ENCODE data around the gene BEAN1.
"Not testable (repeated sequence)": the region's sequence is repeated elsewhere in the genome, so short reads cannot be mapped to it uniquely, and the experiment has no call there.

The BEAN1 gene

DNA sequence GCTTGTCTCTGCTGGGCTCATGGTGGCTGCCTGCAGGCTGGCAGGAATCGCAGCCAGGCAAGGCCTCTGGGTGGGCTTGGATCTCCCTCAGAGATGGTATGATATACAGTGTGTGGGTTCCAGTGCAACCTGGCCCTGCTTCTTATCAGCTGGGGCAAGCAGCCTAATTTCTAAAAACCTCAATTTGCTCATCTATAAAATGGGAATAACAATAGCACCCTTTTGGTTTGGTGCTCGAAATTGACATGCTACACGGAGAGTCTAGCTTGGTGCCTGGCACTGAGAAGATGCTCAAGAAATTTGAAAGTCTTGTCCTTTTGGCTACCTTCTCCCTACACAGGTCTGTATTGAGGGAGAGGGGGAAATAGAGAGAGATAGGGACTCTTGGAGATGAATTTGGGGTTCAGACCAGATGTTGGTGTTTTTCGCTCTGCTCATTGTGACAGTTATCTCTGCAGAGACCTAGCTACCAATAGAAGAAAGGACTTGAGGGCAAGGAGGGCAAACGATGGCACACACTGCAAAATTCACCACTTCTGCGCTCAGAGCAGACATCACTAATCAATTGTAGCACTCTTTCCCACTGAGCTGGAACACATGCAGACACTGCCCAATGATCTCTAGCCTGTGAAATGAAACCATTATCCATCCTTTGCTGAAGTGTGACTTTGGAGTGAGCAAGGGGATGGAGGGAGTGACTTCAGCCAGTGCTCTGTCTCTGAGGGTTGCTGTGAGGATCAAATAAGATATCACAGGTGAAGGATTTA, 15.6 kb downstream of the BEAN1 start:
- no peak for DNase-seq

DNA sequence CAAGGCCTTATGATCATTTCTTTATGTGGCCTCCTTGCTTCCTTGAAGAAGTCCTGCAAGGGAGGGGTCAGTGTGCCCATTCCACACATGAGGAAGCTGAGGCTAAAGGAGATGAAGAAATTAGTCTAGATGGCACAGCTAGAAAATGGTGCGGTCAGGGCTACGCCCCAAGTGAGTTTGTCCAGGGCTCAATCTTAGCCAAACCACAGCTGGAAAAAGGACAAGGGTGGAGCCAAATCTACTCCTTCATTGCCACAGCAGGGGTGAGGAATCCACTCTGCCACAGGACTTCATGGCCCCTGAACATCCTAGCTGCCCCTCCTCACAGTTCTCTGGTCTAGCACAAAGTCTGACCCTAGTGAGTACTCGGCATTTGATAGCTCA, 16.2 kb downstream of the BEAN1 start:
- DNase-seq, result no peak

DNA sequence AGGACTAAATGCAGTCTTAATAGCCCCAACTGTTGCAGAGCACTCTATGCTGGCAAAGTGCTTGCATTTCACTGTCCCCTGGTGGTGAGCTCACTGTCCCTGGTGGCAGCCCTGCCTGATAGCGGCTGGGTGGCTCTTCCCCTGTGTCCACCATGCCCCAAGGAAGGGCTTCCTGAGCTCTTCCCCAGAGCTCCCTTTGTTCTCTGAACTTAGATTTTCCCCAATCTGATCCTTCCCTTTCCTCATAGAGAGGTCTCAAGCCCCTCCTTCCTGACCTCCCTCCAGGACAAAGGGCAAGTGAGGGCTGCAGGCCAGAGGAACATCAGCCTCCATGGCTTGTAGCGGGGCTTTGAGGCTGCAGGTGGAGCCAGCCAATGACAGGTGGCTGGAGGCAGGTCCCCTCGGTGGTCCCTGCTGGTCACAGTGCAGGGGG, 17.0 kb downstream of the BEAN1 start:
- DNase-seq, result no peak

DNA sequence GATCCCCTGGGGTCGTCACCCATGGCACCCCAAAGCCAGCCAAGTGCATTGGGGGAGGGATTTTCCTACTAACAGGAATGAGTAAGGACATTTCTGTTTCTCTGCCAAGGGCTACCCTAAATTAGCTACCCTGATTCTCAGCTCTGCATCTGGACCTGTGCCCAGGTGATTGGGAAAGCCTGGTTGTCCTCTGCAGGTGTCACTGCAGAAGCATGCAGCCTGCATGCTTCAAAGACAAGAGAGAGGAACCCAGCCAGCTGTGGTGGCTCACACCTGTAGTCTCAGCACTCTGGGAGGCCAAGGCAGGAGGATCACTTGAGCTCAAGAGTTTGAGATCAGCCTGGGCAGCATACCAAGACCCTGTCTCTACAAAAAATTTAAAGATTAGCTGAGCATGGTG, 19.6 kb downstream of the BEAN1 start:
- DNase-seq, result no peak

DNA sequence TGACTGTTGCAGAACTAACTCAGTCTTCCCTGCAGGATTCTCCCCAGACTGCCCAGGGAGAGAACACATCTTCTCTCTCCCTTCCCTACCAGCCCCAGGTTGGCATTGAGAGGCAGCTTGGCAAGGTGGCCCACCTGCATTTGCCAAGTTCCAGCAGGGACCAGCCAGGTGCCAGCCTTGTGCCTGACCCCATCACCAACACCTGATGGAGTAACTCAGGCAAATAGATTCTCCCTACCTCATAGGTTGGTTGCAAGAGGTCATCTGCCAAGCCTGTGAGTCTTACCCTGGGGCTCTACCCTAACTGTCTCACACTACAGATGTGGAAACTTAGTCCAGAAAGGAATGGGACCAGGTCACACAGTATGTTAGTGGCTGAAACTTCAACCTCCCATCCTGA, 20.4 kb downstream of the BEAN1 start:
- DNase-seq, result no peak

DNA sequence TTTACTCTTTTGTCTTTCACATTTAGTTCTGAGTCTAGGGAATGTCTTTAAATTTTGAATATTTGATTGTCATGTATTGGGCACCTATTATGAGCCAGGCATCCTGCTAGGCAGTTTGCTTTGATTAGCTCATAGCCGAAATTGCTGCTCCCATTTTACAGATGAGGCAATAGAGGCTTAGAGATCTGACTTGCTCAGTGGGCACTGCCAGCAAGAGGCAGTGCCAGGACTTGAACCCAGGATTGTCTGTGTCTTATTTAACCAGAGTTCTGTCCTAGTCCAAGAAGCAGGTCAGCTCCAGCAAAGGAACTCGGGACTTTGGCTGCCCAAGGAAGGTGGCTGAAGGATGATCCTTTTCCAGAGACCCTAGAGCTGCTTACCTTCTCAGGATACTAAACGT, 24.5 kb downstream of the BEAN1 start:
- no peak for DNase-seq

DNA sequence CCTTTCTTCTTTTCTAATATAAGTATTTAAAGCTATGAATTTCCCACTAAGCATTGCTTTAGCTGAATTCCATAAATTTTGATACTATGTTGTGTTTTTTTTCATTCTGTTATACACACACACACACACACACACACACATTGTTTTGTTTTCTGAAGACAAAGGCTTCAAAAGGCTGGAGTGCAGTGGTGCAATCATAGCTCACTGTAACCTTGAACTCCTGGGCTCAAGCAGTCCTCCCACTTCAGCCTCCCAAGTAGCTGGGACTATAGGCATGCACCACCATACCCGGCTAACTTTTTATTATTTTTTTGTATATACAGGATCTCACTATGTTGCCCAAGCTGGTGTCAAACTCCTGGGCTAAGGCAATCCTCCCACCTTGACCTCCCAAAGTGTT, 26.1 kb downstream of the BEAN1 start:
- not testable (repeated sequence) for DNase-seq

DNA sequence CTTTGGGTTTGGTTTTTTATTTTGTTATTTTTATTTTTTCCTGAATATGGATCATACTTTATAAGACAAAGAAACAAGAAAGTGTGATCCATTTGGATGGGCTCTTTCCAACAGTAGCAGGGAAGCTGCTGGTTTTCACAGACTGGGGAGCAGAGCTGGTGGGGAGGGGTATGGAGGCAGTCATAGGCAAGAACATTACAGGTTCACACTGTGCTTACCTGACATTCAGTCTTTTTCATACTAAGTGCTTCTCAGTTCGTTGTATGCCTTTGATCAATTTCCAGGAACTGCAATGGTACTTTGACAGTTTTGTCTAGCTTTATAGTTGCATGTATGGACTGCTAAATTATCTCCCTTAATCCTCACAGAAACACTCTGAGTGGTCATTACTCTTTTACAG, 27.7 kb downstream of the BEAN1 start:
- DNase-seq, result no peak

DNA sequence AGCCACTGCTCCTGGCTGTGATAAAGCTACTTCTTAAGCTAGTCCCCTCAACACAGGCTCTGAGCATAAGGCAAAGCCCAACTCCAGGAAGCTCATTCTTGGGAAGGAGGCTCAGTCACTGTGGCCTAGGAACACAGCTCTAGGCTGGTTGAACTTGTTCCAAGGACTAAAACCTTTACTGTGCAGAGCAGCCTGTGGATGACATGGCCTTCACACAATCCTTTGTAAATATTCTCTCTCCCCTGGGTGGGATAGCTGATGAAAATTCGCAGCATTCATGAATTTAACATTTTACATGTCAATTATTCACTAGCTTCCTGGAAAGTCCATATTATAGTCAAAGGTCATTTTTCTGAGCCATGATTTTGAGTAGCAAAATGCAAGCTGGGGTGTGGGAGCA, 28.9 kb downstream of the BEAN1 start:
- no peak for DNase-seq

DNA sequence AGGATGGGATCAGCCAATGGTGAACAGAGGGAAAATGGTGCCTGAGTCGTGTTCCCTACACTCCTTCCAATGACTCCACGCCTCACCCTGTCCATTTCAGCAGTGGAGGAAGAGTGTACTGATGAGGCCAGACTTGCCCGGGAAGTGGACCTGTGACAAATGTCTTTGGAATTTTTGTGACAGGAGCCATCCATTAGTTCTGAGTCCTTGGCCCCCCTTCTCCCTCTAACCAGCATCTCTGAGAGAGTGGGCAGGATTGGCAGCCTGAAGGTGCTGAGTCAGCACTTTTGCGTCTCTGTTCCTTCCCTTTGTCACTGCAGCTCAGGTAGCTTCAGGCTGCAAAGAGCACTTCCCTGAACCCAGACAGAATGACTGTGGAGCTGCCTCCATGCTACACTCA, 30.8 kb downstream of the BEAN1 start:
- DNase-seq, result no peak

DNA sequence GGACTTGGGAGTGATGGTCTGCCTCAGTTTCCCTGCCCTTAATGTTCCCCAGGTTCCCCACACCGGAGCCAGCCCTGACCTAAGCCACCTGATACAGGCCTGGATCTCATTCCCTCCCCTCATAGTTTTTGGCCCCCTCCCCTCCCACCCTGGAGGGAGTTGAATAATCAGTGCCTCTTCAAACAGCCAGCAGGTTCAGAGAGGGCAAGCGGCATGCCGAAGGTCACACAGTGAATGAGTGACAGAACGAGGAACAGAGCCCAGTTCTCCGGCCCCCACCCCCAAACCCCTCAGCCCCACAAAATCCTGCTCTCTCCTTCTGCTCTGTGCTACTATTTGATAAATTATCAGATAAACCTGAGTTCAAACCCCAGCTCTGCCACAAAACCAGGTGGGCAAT, 31.2 kb downstream of the BEAN1 start:
- DNase-seq, result no peak

DNA sequence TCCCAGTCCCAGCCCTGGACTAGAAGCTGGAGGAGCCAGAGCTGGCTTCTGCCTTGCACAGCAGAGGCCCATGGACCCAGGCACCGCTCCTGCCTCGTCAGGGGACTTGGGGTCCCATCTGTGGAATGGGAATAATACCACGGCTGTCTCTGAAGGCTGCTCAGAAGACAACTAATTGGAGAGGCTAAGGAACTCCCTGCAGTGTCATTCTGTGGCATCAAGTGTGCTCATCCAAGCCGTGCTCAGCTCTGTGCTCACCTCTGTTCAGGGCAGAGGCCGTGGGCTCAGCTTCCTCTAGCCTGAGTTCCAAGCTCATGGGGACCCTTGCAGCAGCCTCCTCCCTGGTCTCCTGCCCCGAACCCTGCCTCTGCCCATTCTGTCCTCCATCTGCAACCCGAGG, 31.8 kb downstream of the BEAN1 start:
- no peak for DNase-seq

DNA sequence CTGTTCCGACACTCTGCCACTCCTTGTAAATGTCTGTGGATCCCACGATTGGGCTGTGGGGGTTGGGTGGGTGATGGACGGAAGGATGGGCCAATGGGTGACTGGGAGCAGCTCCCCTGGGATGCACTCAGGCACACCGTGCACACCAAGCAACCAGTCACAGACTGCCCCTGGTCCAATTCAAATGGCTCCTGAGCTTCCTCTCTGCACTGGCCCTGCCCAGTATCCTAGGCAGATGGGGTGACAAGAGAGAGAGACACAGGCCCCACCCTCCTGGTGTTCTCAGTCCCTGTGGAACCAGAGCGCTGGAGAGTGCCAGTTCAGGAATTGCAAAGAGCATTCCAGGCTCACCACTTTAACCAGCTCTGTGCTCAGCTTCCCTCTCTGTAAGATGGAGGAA, 32.8 kb downstream of the BEAN1 start:
- no peak for DNase-seq

DNA sequence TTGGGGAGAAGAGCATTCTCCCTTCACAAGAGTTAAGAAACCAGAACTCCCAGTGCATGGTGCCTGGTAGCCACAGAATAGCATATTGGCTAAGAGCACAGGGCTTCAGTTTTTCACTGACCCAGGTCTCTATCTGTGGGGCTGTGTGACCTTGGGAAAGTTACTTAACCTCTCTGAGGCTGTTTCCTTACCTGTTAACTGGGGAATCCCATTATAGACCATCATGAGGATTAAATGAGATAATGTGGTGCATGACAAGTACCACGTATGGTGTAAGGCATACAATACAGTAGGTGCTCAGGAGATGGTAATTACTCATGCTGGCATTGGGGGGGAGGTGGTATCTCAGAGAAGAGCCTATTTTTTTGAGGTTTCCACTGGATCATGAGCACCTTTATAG, 33.6 kb downstream of the BEAN1 start:
- no peak for DNase-seq

DNA sequence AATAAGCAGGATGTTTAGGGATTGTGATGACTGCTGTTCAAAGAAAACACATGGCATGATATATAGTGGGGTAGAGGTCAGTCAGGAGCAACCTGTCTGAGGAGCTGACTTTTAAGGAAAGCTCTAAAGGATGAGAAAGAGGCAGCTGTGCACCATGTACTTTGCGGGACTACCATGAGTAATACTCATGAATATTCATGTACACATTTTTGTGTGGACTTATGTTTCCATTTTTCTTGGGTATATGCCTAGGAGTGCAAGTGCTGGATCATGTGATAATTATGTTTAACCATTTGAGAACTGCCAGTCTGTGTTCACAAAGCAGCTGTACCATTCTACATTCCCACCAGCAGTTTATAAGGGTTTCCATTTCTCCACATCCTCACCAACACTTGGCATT, 35.8 kb downstream of the BEAN1 start:
- no peak for DNase-seq

DNA sequence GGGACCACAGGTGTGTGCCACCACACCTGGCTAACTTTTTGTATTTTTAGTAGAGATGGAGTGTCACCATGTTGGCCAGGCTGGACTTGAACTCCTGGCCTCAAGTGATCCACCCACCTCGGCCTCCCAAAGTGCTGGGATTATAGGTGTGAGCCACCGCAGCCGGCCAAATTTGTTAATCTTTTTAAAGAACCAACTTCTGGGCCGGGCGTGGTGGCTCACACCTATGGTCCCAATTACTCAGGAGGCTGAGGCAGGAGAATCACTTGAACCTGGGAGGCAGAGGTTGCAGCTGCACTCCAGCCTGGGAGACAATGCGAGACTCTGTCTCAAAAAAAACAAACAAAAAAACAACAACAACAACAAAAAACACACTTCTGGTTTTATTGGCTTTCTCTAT, 38.9 kb downstream of the BEAN1 start:
- not testable (repeated sequence) for DNase-seq

DNA sequence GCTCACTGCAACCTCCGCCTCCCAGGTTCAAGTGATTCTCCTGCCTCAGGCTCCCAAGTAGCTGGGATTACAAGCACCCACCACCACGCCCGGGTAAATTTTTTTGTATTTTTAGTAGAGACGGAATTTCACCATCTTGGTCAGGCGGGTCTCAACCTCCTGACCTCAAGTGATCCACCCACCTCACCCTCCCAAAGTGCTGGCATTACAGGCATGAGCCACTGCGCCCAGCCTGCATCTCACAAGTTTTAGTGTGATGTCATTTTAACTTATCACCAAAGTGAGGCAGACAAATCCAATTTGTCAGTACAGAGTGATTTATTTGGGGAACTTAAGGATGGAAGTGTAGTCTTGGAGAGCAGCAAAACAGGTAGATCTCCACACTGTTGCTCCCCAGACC, 39.5 kb downstream of the BEAN1 start:
- not testable (repeated sequence) for DNase-seq

DNA sequence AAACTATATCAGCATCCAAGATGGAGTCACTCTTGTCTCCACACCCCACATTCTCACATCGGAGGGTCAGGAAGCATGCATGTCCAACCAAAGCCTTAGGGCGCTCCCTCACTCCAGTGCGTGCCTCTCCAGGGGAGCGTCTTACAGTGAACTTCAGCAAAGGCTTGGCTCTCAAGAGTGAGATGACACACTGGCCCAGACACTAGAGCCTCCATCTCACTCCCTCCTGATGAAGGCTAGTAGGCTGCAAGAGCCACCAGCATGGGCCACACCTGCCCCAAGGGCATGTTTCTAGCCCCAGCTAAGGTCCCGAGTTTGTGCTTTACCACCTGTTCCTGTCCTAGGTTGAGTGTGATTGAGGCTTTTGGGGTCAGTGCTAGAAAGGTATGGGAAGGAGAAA, 40.5 kb downstream of the BEAN1 start:
- DNase-seq, result no peak

DNA sequence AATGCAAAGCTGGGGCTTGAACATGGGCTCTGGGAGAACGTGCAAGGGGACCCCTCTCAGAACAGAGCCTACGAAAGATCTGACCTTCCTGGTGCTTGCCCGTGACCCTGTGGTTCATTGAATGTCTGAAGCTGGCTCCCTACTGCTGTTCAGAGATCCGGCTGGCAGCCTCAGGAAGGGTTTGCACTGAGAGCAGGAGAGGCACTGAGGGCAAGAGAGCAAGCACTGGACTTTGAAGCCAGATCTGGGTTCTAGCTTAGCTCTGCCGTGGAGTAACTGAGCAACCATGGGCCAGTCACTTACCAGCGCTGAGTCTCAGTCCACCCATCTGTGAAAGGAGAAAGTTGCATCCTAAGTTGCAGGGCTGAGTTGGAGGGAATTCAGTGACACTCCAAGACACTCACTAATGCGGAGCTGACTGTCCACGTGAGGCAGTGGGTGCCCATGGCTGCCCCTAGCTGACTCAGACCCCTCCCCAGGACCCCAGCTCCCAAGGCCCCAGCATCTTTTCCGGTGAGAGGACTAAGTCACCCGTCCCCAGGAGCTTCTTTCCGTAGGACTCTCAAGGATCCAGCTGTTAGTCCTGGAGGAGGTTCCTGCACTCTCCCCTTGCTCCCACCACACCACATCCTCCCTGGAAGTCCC, 41.3 kb downstream of the BEAN1 start:
- no peak for DNase-seq

DNA sequence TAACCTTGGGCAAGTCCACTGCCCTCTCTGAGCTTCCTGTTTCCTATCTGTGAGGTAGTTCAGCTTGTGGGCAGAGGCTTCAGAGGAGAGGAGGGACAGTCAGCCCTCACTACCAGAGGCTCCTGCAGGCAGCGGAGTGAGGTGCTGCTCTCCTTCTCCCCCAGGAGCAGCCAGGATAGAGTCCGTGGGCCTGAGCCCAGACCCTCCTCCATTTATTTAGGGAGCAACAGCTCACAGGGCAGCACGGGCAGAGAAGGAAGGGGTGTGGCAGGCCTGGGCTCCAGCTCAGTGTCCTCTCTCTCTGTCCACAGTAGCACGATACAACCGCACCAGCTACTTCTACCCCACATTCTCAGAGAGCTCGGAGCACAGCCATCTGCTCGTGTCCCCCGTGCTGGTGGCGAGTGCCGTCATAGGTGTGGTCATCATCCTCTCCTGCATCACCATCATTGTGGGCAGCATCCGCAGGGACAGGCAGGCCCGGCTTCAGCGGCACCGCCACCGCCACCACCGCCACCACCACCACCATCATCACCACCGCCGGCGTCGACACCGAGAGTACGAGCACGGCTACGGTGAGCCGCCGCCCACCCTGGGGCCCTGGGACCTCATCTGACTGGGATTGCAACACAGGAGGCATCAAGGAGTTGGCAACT, 42.3 kb downstream of the BEAN1 start:
- no peak for DNase-seq

DNA sequence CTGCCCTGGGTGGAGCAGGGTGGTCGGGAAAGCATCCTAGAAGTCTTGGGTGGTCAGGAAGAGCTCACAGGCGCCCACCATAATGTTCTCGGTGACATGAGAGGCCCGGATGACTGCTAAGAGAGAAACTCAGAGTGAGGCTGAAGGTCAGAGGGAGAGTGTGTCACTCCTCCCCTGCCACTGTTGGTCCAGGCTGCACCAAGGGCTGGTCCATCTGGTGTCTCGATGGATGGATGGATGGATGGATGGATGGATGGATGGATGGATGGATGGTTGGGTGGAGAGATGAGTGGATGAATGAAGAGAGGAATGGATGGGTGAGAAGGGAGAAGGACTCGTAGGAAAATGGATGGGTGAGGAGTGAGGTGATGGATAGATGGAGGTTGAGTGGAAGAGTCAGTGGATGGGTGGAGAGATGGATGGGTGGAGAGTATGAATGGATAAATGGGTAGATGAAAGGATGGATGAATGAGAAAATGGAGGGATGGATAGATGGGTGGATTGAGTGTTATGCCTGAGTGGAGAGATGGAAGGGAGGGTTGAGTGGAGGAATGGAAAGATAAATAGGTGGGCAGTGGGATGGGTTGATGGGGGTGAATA, 43.0 kb downstream of the BEAN1 start:
- DNase-seq, result no peak

DNA sequence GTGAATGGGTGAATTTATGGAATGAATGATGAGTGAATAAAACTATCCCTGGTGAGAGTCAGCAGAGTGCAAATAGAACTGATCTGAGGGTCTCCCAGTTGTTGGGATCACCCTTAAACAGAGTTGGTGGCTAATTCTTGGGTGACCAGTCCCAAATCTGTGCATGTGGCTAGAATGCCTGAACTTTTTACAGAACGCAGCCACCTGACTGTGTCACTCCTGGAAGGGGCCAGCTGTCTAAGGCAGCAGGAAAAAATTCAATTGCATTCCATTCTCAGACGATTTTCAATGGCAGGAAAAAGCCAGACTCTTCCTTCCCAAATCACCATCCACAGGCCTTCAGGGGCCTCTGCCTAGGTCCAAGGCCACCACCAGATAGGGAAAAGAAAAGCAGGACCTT, 43.5 kb downstream of the BEAN1 start:
- DNase-seq, result no peak

DNA sequence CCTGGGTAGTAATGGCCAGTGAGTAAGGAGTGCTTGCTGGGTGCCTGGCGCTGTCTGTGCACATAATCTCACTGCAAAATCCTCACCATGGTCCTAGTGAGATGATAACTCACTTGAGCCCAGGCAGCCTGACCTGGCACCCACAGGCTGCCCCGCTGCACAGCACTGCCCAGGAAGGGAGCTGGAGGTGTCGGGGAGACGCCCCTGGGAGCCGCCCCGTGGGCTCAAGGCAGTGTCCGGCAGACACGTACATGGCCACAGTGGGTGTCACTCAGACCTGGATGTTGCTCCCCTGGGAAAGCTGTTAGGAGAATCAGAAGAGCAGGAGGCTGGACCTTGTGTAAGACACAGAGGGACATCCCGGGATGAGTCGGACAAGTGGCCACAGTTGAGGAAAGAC, 44.2 kb downstream of the BEAN1 start:
- no peak for DNase-seq
